IPS-NIHi11 (cell line): ENCODE results near the gene PRPF39.
"Not testable (repeated sequence)": the region's sequence is repeated elsewhere in the genome, so short reads cannot be mapped to it uniquely, and the experiment has no call there.

Source experiments
- DNase-seq: peaks from one replicate; pipeline ENCODE4 v3.0.0; 2012; ENCODE audit warnings: mixed read lengths, low spot score

Gene PRPF39

GRCh38 chr14:45083976-45084722, at the start of gene PRPF39:
TSS of gene PRPF39 (plus strand) at chr14:45084116. CDS start at chr14:45095240, 11,124 bp downstream.
- DNase-seq, result peak; percentile 99

- DNase-seq, result no peak
Measured at GRCh38 chr14:45034730-45035129, 49.2 kb upstream of the PRPF39 start.

GRCh38 chr14:45038256-45038655, 45.7 kb upstream of the PRPF39 start:
- no peak for DNase-seq

- DNase-seq, result no peak
Measured at GRCh38 chr14:45038865-45039264, 45.1 kb upstream of the PRPF39 start.

- no peak for DNase-seq
Measured at GRCh38 chr14:45039390-45039789, 44.5 kb upstream of the PRPF39 start.

- no peak for DNase-seq
Measured at GRCh38 chr14:45041641-45042040, 42.3 kb upstream of the PRPF39 start.

GRCh38 chr14:45044638-45045037, 39.3 kb upstream of the PRPF39 start:
- DNase-seq, result no peak

- no peak for DNase-seq
Measured at GRCh38 chr14:45048385-45048784, 35.5 kb upstream of the PRPF39 start.

GRCh38 chr14:45051180-45051579, 32.7 kb upstream of the PRPF39 start:
- DNase-seq, result no peak

- no peak for DNase-seq
Measured at GRCh38 chr14:45051896-45052295, 32.0 kb upstream of the PRPF39 start.

- DNase-seq, result no peak
Measured at GRCh38 chr14:45057349-45057748, 26.6 kb upstream of the PRPF39 start.

GRCh38 chr14:45057881-45058364, 26.0 kb upstream of the PRPF39 start:
- no peak for DNase-seq

GRCh38 chr14:45060551-45060950, 23.4 kb upstream of the PRPF39 start:
- no peak for DNase-seq

GRCh38 chr14:45065540-45065939, 18.4 kb upstream of the PRPF39 start:
- no peak for DNase-seq

- no peak for DNase-seq
Measured at GRCh38 chr14:45065956-45066355, 18.0 kb upstream of the PRPF39 start.

- no peak for DNase-seq
Measured at GRCh38 chr14:45066667-45067066, 17.2 kb upstream of the PRPF39 start.

GRCh38 chr14:45068396-45068795, 15.5 kb upstream of the PRPF39 start:
- DNase-seq, result no peak

GRCh38 chr14:45070215-45070614, 13.7 kb upstream of the PRPF39 start:
- no peak for DNase-seq

- no peak for DNase-seq
Measured at GRCh38 chr14:45072126-45072525, 11.8 kb upstream of the PRPF39 start.

GRCh38 chr14:45073231-45073879, 10.6 kb upstream of the PRPF39 start:
- DNase-seq, result no peak

GRCh38 chr14:45078323-45078722, 5.6 kb upstream of the PRPF39 start:
- no peak for DNase-seq

- not testable (repeated sequence) for DNase-seq
Measured at GRCh38 chr14:45080416-45080968, 3.4 kb upstream of the PRPF39 start.

GRCh38 chr14:45081096-45081495, 2.8 kb upstream of the PRPF39 start:
- DNase-seq, result not testable (repeated sequence)
